Measurements from ENCODE around the gene TASL.
"Not testable (repeated sequence)": the region's sequence is repeated elsewhere in the genome, so short reads cannot be mapped to it uniquely, and the experiment has no call there.

Gene TASL

GRCh38 chrX:30576881-30577280 lies 685 bp downstream of the TASL start:
- DNase-seq: no peak

DNA sequence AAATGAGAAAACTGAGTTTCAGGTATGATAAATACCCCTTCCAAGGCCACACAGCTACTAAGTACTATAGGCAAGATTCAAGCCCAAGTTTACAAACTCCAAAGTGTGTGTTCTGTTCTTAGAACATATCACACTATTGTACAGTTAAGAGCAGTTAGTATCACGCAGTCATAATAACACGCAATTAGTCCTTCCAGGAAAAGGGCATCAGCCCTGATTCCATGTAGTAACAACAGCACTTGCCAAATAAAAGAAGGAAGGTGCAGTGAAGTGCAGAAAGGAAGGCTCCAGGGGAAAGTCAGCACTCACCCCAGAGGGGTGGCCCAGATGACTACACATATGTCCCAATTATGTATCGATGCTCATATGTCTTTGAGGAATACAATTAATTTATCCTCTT lies 4.4 kb downstream of the TASL start:
- DNase-seq: no peak

DNA sequence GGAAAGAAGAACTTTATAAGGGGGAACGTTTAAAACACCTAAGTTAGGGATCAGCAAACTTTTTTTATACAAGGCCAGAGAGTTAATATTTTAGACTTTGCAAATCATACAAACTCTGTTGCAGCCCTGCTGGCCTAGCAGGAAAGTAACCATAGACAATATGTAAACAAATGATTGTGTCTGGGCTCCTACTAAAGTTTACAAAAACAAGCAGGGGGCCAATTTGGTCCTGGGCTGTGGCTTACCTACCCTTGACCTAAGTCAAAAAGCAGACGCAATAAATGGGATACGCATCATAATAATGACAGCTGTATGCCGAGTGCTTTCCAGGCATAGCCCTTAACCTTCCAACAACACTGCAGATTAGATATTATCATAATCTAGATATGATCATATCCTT lies 4.9 kb downstream of the TASL start:
- DNase-seq: no peak

DNA sequence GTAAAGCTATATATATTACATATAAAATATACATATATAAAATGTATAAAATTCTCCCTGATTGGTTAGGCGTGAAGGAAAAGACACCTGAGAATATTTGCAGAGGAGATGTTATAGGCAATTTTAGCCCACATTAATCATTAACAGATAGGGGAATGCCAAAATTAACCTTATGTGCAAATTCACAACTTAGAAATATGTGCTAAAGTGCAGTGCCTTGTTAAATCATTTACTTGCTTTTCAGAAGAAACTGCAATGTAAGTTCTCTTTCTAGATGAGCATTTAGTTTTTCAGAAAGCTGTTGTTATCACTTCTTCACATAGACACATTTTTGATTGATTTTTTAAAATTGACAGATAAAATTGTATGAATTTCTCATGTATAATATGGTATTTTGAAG lies 5.6 kb downstream of the TASL start:
- no peak for DNase-seq

DNA sequence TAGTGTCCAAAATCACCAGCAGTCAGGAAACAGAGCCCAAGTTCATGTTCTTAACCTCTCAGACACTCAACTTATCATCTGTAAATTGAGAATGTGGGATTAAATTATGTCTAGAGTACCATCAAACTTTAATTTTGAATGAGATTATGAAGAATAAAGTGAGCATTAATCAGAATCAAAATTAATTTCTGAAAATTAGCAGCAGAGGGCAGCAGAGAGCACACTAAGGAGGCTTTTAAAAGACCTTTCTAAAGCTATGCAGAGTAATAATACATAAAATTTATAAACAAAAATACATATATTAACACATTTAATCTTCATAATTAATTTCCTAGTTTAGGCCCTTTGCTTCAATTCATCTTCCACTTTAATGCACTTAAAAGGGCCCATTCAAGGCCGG lies 7.1 kb downstream of the TASL start:
- no peak for DNase-seq

GRCh38 chrX:30568136-30568535 lies 9.4 kb downstream of the TASL start:
- no peak for DNase-seq

- DNase-seq: not testable (repeated sequence)
Measured at GRCh38 chrX:30563070-30563469, 14.5 kb downstream of the TASL start.

GRCh38 chrX:30561191-30561590 lies 16.4 kb downstream of the TASL start:
- DNase-seq: no peak

GRCh38 chrX:30538271-30538670 lies 39.3 kb downstream of the TASL start:
- DNase-seq: no peak

DNA sequence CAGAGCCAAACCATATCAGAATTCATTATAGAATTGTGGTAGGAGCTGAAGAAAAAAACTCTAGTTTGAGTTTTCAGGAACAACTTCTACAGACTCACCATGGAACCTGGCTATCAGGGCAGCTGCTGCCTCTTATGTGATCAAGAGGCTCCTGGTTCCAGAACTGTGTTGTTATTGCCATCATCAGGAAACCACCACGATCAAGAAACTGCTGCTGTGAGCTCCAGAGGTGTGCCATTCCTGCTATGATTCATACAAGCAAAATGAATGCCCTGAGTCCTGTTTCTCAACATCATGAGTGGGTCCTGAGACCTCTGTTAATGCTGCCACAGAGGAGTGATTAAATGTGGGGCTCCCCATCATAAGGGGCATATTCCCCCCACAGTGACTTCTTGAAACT lies 43.7 kb downstream of the TASL start:
- no peak for DNase-seq

- no peak for DNase-seq
Measured at GRCh38 chrX:30533266-30533665, 44.3 kb downstream of the TASL start.

DNA sequence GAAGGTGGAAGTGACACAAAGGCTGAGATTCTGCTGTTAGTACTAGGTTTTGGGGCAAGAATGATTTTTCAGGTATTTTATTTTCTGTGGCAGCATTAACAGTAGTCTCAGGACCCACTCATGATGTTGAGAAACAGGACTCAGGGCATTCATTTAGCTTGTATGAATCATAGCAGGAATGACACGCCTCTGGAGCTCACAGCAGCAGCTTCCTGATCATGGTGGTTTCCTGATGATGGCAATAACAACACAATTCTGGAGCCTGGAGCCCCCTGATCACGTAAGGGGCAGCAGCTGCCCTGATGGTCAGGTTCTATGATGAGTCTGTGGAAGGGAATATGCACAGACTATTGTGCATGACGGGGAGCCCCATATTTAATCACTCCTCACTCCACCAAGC lies 47.0 kb downstream of the TASL start:
- no peak for DNase-seq

GRCh38 chrX:30525732-30526131 lies 51.8 kb downstream of the TASL start:
- no peak for DNase-seq

DNA sequence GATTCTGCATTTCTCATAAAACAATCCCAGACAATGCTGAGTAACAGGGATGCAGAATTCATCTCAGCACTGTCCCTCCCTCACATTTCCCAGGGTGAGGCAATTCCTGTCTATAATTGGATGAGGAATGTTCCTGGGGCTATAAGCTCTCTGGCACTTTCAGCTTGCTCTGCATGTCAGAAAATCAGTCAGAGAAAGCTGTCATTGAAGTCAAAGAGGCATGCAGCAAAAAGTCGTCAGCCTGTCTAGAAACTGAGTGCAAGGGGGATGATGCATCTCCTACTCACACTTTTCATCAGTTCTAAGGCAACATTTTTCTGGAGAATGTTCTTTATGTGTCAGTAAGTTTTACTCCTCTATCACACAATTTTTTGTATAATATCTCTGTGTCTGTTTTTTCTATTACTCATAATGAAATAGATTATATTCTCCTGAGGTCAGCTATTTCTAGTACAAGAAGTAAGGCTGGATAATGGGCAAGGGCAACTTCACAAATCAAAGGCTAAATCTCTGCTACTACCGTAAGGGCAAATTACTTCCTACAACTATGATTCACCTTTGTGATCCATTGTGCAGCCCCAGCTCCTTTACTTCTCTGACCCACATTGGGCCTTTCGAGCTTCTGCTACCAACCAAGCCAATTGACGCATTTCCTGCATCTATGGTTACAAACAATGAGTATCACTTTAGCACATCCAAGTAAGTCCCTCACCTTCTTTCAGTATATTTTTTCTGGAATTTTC lies 56.0 kb downstream of the TASL start:
- no peak for DNase-seq

DNA sequence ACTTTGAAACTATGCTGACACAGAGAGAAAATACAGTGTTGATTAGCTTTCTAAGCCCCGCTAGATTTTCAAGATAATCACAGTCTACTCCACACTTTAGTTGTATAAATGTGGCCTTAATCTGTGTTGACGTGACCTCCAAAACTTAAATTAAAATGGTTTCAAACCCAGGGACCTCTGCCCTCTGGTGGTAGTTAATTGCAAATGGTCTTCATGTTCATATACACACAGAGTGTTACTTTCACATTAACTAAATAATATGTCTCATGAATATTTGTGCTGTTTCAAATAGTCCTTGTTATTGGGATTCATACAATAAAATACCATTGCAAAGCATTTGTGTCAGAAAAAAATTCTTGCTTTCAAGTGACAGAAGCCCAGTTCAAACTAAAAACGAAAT lies 64.3 kb downstream of the TASL start:
- DNase-seq: no peak
